H1 (cell line): ENCODE results near the gene SLC52A1. TPM values are rescaled to one million over a fixed set of nuclear protein-coding genes. Genes with fewer than 3 reads are reported as not detected.

ENCODE experiments used
- CTCF ChIA-PET: fragments of 300-600 bp; sonication (Branson Sonifier 250); formaldehyde crosslinking; loops from one replicate; lab custom pipeline; 2021; ENCODE audit not compliant: partially characterized antibody; lab: Charles Lee
- POLR2A ChIA-PET: fragments of 300-600 bp; sonication (Branson Sonifier 250); formaldehyde crosslinking; loops from one replicate; lab custom pipeline; 2021; ENCODE audit warnings: inconsistent platforms; ENCODE audit not compliant: partially characterized antibody; lab: Charles Lee
- DNase-seq, 2 experiments: peaks; one replicate each; pipeline versions ENCODE4 v3.0.0 to v3.0.0-alpha.2; 2010 to 2022; ENCODE audit warnings: low spot score in 2 of 2, low read depth in 1 of 2, mixed read lengths in 1 of 2
- FAIRE-seq: peaks from 2 replicates; lab custom pipeline; 2011; peaks lifted over from hg19 to GRCh38; lab: Jason Lieb, UNC
- H2AFZ ChIP-seq: 2 replicates; pipeline ENCODE4 v1.8.1; 2012; ENCODE audit warnings: low read length, inconsistent platforms
- H2AK5ac ChIP-seq: 2 replicates; pipeline ENCODE4 v1.6.1; 2013; ENCODE audit warnings: low read depth, low read length
- H2BK120ac ChIP-seq: replicated peaks from 2 replicates; pipeline ENCODE3; 2013; ENCODE audit warnings: low read depth, low read length, inconsistent platforms
- H2BK12ac ChIP-seq: 2 replicates; pipeline ENCODE4 v1.6.1; 2013; ENCODE audit warnings: low read depth, low read length
- H2BK15ac ChIP-seq: 2 replicates; pipeline ENCODE4 v1.6.1; 2013; ENCODE audit warnings: low read length
- H2BK20ac ChIP-seq: 2 replicates; pipeline ENCODE4 v1.6.1; 2013; ENCODE audit warnings: low read length
- H2BK5ac ChIP-seq: 2 replicates; pipeline ENCODE4 v1.6.1; 2013; ENCODE audit warnings: low read depth, low read length
- H3K14ac ChIP-seq: 2 replicates; pipeline ENCODE4 v1.6.1; 2013; ENCODE audit warnings: inconsistent platforms; ENCODE audit not compliant: insufficient read length
- H3K18ac ChIP-seq: 2 replicates; pipeline ENCODE4 v1.6.1; 2013; ENCODE audit warnings: low read length; ENCODE audit errors: extremely low read depth
- H3K23ac ChIP-seq: 2 replicates; pipeline ENCODE4 v1.6.1; 2013; ENCODE audit warnings: inconsistent platforms; ENCODE audit not compliant: insufficient read length
- H3K23me2 ChIP-seq: 2 replicates; pipeline ENCODE4 v1.6.1; 2013; ENCODE audit warnings: low read depth, low read length
- H3K27ac ChIP-seq: 2 replicates; pipeline ENCODE4 v1.6.1; 2011; ENCODE audit warnings: low read depth, low read length, inconsistent platforms
- H3K27me3 ChIP-seq, 4 experiments: replicated peaks in 1 of 4; 1 replicate in 1 of 4; 2 replicates in 3 of 4; pipeline versions ENCODE4 v1.6.1 to v1.8.1; 2011 to 2013; ENCODE audit warnings: low read length in 3 of 4, mild to moderate bottlenecking in 3 of 4, inconsistent platforms in 2 of 4, mixed read lengths in 2 of 4, moderate library complexity in 1 of 4; ENCODE audit not compliant: control insufficient read depth in 3 of 4, insufficient read depth in 3 of 4; ENCODE audit errors: extremely low read depth in 1 of 4
- H3K36me3 ChIP-seq, 4 experiments: 2 replicates each; pipeline versions ENCODE4 v1.6.1 to v1.8.1; 2011 to 2013; ENCODE audit warnings: mild to moderate bottlenecking in 4 of 4, low read length in 3 of 4, moderate library complexity in 2 of 4, control low read depth in 1 of 4, inconsistent platforms in 1 of 4; ENCODE audit not compliant: insufficient read depth in 4 of 4, control insufficient read depth in 2 of 4
- H3K4ac ChIP-seq: replicated peaks from 2 replicates; pipeline ENCODE3; 2013; ENCODE audit warnings: low read length, low read depth, mixed read lengths, inconsistent platforms; ENCODE audit not compliant: insufficient read length
- H3K4me1 ChIP-seq, 4 experiments: replicated peaks in 1 of 4; 1 replicate in 1 of 4; 2 replicates in 3 of 4; pipeline versions ENCODE4 v1.6.1 to v1.8.1; 2011 to 2013; ENCODE audit warnings: low read length in 3 of 4, inconsistent platforms in 2 of 4, mixed read lengths in 1 of 4; ENCODE audit not compliant: insufficient read depth in 4 of 4, control insufficient read depth in 3 of 4
- H3K4me2 ChIP-seq, 2 experiments: 2 replicates each; pipeline versions ENCODE4 v1.6.1 to v1.8.1; 2011 to 2013; ENCODE audit warnings: low read depth in 2 of 2, low read length in 2 of 2, control low read depth in 1 of 2, inconsistent platforms in 1 of 2, mild to moderate bottlenecking in 1 of 2; ENCODE audit not compliant: insufficient read depth in 1 of 2
- H3K4me3 ChIP-seq, 4 experiments: fragments of 200-600, 300-600 bp in 1 of 4; sonication (generic), shearing (Covaris generic), sonication (Bioruptor Twin) in 1 of 4; 2 replicates each; pipeline versions ENCODE4 v1.5.1 to v1.8.1; 2011 to 2016; ENCODE audit warnings: low read length in 4 of 4, low read depth in 3 of 4, control low read depth in 2 of 4, inconsistent platforms in 2 of 4, mild to moderate bottlenecking in 2 of 4, mixed read lengths in 1 of 4, moderate library complexity in 1 of 4; ENCODE audit not compliant: insufficient read depth in 2 of 4; ENCODE audit errors: extremely low read depth in 1 of 4
- H3K56ac ChIP-seq: replicated peaks from 2 replicates; pipeline ENCODE3; 2013; ENCODE audit warnings: low read depth, mild to moderate bottlenecking, mixed read lengths, low read length, inconsistent platforms; ENCODE audit not compliant: insufficient read length
- H3K79me1 ChIP-seq: 2 replicates; pipeline ENCODE4 v1.6.1; 2013; ENCODE audit warnings: low read depth, low read length, control low read depth
- H3K79me2 ChIP-seq, 2 experiments: 2 replicates each; pipeline versions ENCODE4 v1.6.1 to v1.8.1; 2012 to 2013; ENCODE audit warnings: low read length in 2 of 2, mild to moderate bottlenecking in 2 of 2, inconsistent platforms in 1 of 2; ENCODE audit not compliant: insufficient read depth in 2 of 2, control insufficient read depth in 1 of 2
- H3K9ac ChIP-seq, 4 experiments: replicated peaks in 1 of 4; 1 replicate in 1 of 4; 2 replicates in 3 of 4; pipeline versions ENCODE4 v1.6.1 to v1.8.1; 2011 to 2013; ENCODE audit warnings: low read depth in 3 of 4, low read length in 3 of 4, control low read depth in 2 of 4, mild to moderate bottlenecking in 2 of 4, moderate library complexity in 2 of 4, inconsistent platforms in 1 of 4; ENCODE audit errors: extremely low read depth in 1 of 4
- H3K9me3 ChIP-seq, 2 experiments: 2 replicates each; pipeline versions ENCODE4 v1.6.1 to v1.8.1; 2012 to 2013; ENCODE audit warnings: mild to moderate bottlenecking in 2 of 2, moderate library complexity in 2 of 2, control low read depth in 1 of 2, inconsistent platforms in 1 of 2, low read depth in 1 of 2, low read length in 1 of 2, mixed read lengths in 1 of 2; ENCODE audit not compliant: insufficient read depth in 2 of 2
- H4K20me1 ChIP-seq, 2 experiments: replicated peaks in 1 of 2; 2 replicates each; pipeline versions ENCODE3 to v1.8.1; 2011 to 2013; ENCODE audit warnings: inconsistent platforms in 2 of 2, low read length in 2 of 2, mild to moderate bottlenecking in 1 of 2; ENCODE audit not compliant: insufficient read depth in 2 of 2, control insufficient read depth in 1 of 2
- H4K5ac ChIP-seq: 2 replicates; pipeline ENCODE4 v1.6.1; 2013; ENCODE audit warnings: low read length, low read depth, mixed read lengths, inconsistent platforms; ENCODE audit not compliant: insufficient read length
- H4K8ac ChIP-seq: 2 replicates; pipeline ENCODE4 v1.8.0; 2013; ENCODE audit warnings: mild to moderate bottlenecking, moderate library complexity, low read length, inconsistent platforms; ENCODE audit not compliant: insufficient read depth; ENCODE audit errors: extremely low read depth
- H4K91ac ChIP-seq: replicated peaks from 2 replicates; pipeline ENCODE3; 2013; ENCODE audit warnings: low read length, mixed read lengths, inconsistent platforms; ENCODE audit not compliant: insufficient read length
- ASH2L ChIP-seq: fragments of 200-600, 300-600 bp; sonication (generic); IDR thresholded peaks from one replicate; pipeline ENCODE4 v1.7.1; 2017; ENCODE audit warnings: low read length
- EP300 ChIP-seq, 2 experiments: IDR thresholded peaks; 1 replicate in 1 of 2; 2 replicates in 1 of 2; pipeline ENCODE4 v1.6.1; 2011 to 2012; ENCODE audit warnings: low read depth in 2 of 2, low read length in 2 of 2, mild to moderate bottlenecking in 2 of 2, borderline replicate concordance in 1 of 2, inconsistent platforms in 1 of 2, moderate library complexity in 1 of 2
- GTF2F1 ChIP-seq: IDR thresholded peaks from 2 replicates; pipeline ENCODE4 v1.6.1; 2012; ENCODE audit warnings: low read depth, low read length, improper control_type of control experiment, borderline replicate concordance
- POLR2AphosphoS5 ChIP-seq: IDR thresholded peaks from 2 replicates; pipeline ENCODE4 v1.6.1; 2011; ENCODE audit warnings: low read depth, low read length
- SAP30 ChIP-seq: fragments of 300-600 bp; sonication (generic); IDR thresholded peaks from 2 replicates; pipeline ENCODE4 v1.7.1; 2012; ENCODE audit warnings: low read length, moderate library complexity, mild to moderate bottlenecking, inconsistent platforms; ENCODE audit not compliant: insufficient read depth, insufficient replicate concordance
- WGBS, 2 experiments: shearing (Covaris generic) in 1 of 2; methylation state at CpG; one replicate each; pipeline versions ENCODE4 v1.1.6 to v1.1.7; 2013 to 2015; ENCODE audit warnings: low lambda C conversion rate in 2 of 2, mixed read lengths in 2 of 2, inconsistent platforms in 1 of 2, low coverage in 1 of 2, missing lambda C conversion rate in 1 of 2; ENCODE audit not compliant: insufficient replicate concordance in 2 of 2, insufficient coverage in 1 of 2, insufficient read length in 1 of 2; ENCODE audit errors: extremely low coverage in 1 of 2, missing lambda C conversion rate in 1 of 2; 5-methylcytosine and 5-hydroxymethylcytosine counted together
- polyA plus RNA-seq, 7 experiments: library from polyadenylated mRNA; depleted of rRNA in 3 of 7; stranded (reverse) in 5 of 7; unstranded in 2 of 7; fragments of >200 nt in 5 of 7; fragments of 200-250 nt in 2 of 7; gene quantifications; 1 replicate in 5 of 7; 2 replicates in 1 of 7; 4 replicates in 1 of 7; pipeline versions ENCODE4 v1.2.1 to v1.2.3, GENCODE V29; 2011 to 2013; ENCODE audit warnings: missing spikeins in 2 of 7, mixed read lengths in 2 of 7
- total RNA-seq: library from RNA; stranded (reverse); fragmentation: NEBNext Ultra II Directional; extraction: Animal tissue kit (Norgen Biotek cat#: 25700); gene quantifications from 2 replicates; pipeline ENCODE4 v1.2.1, GENCODE V29; 2021
- TF ChIP-seq, protein P1 (sequence below): IDR thresholded peaks from 2 replicates; pipeline ENCODE4 v1.6.1; 2011; ENCODE audit warnings: low read depth, mild to moderate bottlenecking, low read length; ENCODE audit not compliant: insufficient read depth
- TF ChIP-seq, protein P2 (sequence below): IDR thresholded peaks from 2 replicates; pipeline ENCODE4 v1.6.1; 2011; ENCODE audit warnings: low read length, improper control_type of control experiment

SLC52A1 gene
- total and polyA plus RNA-seq, 2 of the 8 experiments (the other 6 are each of a cell fraction or from before 2014, with no cell fraction given), result 0.61 to 0.67 TPM

- ChIA-PET POLR2A (interaction anchor here (0.9 to 3.1 kb wide), 4 partner anchors 10 to 30 kb away, joined by 3 to 12 read pairs (median 6); partner anchors contain the start of gene ZNF232), CTCF (no interaction called here)
- Histone ChIP-seq H2AK5ac (no peak overlapping the region), H2BK15ac (no peak overlapping the region), H2BK5ac (no peak overlapping the region), H4K20me1 (no peaks in the 10 kb centered on the region), H3K4me2 (no peak overlapping the region), H3K18ac (no peak overlapping the region), H3K56ac (no peak overlapping the region), H3K4me1 (no peaks in the 10 kb centered on the region; a peak in 1 of 7 replicates), H3K23ac (no peak overlapping the region), H3K4ac (no peak overlapping the region), H2BK120ac (no peak overlapping the region), H3K36me3 (no peaks in the 10 kb centered on the region), H3K23me2 (no peaks in the 10 kb centered on the region), H3K9ac (no peak overlapping the region), H4K5ac (no peak overlapping the region), H3K79me2 (no peaks in the 10 kb centered on the region), H4K8ac (no peak overlapping the region), H3K27me3 (peaks cover 0 to 13% (median 8%) of the 10 kb centered on the region in 4 experiments; a peak in 4 of 7 replicates), H3K14ac (no peak overlapping the region), H3K79me1 (no peaks in the 10 kb centered on the region), H3K27ac (no peak overlapping the region), H3K9me3 (peaks cover 0 to 2% of the 10 kb centered on the region in 2 experiments; a peak in 1 of 4 replicates), H3K4me3 (no peak overlapping the region), H2BK12ac (0 out of 2 replicates have a peak overlapping the region, but pooled peaks have one; percentile 50), H2BK20ac (no peak overlapping the region), H4K91ac (no peak overlapping the region), H2AFZ (no peak overlapping the region)
- no peak for DNase-seq
- TF ChIP-seq GTF2F1 (no peak), ASH2L (no peak), EP300 (IDR thresholded peaks at IDR 0.05; ENCODE audit: borderline replicate concordance in 1 of 2, low read depth in 2 of 2, low read length in 2 of 2) (no peak), SAP30 (no peak), POLR2AphosphoS5 (no peak)
- TF ChIP-seq, protein P1, sequence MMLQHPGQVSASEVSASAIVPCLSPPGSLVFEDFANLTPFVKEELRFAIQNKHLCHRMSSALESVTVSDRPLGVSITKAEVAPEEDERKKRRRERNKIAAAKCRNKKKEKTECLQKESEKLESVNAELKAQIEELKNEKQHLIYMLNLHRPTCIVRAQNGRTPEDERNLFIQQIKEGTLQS, result no peak
- TF ChIP-seq, protein P2, sequence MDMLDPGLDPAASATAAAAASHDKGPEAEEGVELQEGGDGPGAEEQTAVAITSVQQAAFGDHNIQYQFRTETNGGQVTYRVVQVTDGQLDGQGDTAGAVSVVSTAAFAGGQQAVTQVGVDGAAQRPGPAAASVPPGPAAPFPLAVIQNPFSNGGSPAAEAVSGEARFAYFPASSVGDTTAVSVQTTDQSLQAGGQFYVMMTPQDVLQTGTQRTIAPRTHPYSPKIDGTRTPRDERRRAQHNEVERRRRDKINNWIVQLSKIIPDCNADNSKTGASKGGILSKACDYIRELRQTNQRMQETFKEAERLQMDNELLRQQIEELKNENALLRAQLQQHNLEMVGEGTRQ, result no peak
- FAIRE-seq, result no peak
- 88% methylated on average over 3 of the region's 3 CpGs; no CpG with 5 or more reads in 1 of the 2 experiments for WGBS, 2 experiments
Observed at GRCh38 chr17:5080591-5080990, 45.4 kb upstream of the SLC52A1 start.
